GM19239 (cell line): ENCODE measurements around the gene NDUFA12.

Source experiments
- DNase-seq: peaks from one replicate; pipeline ENCODE4 v3.0.0; 2011; ENCODE audit warnings: low spot score; ENCODE audit not compliant: insufficient read length
- FAIRE-seq: peaks from 2 replicates; lab custom pipeline; 2011; peaks lifted over from hg19 to GRCh38; lab: Jason Lieb, UNC

The NDUFA12 gene

DNA sequence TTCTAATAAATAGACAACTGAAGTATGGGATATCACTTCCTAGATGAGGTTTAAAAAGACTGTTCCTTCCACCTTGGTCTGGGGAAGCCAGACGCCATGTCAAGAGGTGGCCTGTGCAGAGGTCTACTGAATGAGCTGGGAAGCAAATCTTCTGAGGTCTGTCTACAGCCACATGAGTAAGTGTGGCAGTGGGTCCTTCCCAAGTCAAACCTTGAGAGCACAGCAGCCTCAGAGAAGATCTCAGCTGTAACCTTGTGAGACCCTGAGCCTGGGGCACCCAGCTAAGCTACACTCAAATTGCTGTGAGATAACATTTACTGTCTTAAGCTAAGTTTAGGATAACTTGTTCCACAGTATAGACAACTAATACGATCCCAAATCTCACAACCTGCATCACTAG, 20.2 kb downstream of the NDUFA12 start:
- no peak for DNase-seq
- no peak for FAIRE-seq

DNA sequence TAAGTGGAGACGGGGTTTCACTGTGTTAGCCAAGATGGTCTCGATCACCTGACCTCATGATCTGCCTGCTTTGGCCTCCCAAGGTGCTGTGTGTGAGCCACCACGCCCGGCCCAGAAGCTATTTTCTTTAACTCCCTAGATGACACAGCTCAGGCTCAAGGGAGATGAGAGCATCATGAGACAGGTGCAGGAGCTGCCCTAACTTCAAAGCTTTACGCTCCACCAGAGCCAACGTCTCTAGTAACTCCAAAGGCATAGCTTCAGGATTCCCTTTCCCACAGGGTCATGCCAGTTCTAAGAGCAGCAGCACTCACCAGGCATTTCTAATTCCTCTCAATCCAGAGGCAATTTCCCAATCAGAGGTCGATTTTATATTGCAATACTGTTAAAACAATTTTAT, 21.0 kb downstream of the NDUFA12 start:
- no peak for DNase-seq
- no peak for FAIRE-seq

DNA sequence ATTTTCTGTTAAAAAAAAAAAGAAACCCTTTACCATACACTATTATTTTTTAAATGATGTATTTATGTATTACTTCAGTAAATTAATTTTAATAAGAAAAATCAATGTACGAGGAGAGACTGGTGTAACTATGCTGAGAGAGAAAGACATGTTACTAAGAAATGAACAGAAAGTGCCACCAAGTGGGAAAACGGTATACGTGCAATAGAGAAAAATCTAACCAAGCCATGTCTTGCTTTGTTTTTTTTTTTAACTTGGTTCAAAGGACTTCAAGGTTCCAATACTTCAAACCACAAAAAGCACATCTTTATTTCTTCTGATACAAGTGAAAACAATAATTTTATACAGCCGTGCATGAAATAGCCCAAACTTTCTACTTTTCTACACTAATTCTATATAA, 22.9 kb downstream of the NDUFA12 start:
- no peak for DNase-seq
- FAIRE-seq, result no peak

DNA sequence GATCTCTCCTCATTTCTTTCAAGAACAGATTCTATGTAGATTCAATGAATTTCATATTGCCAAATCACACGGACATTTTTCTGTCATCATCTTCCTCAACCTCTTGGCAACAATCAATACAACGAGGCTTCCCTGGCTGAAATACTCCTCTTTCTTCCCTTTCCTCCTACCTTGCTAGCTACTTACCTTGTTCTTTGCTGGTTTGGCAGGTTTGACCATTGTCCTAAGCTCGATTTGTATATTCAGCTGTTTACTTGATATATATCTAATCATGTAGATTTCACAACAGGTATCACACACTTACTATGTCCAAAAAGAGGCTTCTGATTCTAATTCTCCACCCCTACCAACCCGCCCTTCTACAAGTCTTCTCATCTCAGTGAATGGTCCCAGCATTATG, 23.6 kb downstream of the NDUFA12 start:
- FAIRE-seq, result no peak

DNA sequence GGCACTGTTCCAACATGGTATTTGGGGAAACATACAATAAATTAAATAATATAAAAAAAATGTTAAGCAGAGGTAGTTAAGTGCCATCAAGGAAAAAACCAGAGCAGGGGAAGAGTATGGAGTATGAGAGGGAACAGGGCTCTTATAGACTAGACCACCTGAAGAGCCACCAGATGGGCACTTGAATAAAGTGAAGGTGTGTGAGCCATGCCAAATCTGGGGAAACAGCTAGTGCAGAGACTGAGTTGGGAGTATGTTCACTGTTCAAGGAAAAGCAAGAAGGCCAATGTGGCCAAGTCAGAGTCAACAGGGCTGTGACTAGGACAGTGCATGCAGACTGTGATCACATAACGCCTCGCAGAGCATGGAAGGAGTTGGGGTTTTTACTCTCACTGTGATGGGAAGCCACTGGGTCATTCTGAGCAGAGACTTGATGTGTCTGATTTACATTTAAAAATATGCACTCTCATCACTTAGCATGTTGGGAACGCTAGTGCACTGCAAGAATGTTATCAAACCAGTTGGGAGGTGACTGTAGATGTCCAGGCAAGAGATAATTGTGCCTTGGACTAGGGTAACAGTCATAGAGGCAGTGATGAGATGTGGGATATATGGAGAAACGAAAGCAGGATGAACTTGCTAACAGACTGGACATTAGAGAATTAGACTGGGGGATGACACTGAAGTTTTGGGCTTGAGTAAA, 25.6 kb downstream of the NDUFA12 start:
- DNase-seq (no peak), FAIRE-seq (no peak)

More for the DNA sequence above, 23.6 kb downstream of the NDUFA12 start:
- no peak for DNase-seq

DNA sequence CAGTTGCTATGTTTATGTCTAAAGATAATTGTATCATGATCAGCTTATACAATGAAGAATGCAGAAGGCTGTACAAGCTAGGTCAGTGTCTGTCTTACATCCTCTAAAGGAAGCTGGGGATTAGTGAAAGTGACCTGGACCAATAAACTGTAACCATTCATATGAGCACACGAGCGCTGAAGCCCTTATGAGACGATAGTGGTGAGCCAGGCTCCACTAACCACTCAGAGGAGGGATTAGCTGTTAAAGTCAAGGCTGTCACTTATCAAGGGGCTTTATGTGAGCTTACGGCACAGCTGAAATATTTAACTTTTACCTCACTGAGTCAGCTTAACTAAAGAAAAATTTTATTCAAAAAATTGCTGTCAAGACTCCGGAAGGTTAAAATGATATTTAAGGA, 30.3 kb downstream of the NDUFA12 start:
- FAIRE-seq, result peak; percentile 54
- no peak for DNase-seq

DNA sequence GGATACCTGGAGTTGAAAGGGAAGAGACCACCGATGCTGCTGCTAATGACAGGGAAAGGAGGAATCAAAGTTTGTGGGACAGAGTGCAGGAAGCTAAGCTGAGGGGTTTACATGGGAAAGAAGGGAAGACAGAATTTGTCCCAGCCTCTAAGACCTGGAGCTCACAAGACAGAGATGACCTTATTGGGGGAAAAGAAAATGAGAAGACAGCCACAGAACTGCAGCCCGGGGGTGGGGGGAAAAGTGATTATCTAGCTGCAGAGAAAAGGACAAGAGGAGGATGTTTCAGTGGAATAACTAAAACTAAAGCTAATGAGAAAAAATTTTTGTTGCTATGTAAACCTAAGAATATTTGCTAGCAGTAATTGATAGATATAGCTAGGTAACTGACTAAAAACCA, 30.7 kb downstream of the NDUFA12 start:
- FAIRE-seq (no peak), DNase-seq (no peak)

DNA sequence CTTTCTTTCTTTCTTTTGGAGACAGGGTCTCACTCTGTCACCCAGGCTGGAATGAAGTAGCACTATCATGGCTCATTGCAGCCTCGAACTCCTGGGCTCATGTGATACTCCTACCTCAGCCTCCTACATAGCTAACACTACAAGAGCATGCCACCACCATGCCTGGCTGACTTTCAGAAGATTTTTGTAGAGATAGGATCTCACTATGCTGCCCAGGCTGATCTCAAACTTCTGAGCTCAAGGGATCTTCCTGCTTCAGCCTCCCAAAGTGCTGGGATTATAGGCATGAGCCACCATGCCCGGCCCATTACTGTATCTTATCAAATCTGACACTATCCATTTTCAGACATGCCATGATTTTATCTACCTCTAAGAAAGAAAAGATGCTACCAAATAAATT, 31.6 kb downstream of the NDUFA12 start:
- DNase-seq (no peak), FAIRE-seq (no peak)

DNA sequence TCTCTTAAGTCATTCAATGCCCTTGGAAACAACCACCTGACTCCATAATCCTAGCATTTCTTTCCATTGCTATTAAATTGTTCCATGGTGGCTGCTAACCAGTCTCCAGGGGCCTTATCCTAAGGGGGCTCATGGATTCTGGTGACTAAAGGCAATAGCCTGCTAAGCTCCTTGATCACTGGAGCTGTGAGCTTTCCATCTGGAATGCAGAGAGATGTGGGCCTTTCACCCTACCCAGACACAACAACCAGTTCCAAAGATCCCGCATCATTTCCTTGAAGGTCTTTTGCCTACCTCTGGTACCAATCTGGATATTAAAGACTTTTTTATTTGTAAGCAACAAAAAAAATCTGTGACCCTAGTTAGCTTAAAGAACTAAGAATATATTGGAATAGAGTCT, 32.9 kb downstream of the NDUFA12 start:
- DNase-seq (no peak), FAIRE-seq (no peak)

DNA sequence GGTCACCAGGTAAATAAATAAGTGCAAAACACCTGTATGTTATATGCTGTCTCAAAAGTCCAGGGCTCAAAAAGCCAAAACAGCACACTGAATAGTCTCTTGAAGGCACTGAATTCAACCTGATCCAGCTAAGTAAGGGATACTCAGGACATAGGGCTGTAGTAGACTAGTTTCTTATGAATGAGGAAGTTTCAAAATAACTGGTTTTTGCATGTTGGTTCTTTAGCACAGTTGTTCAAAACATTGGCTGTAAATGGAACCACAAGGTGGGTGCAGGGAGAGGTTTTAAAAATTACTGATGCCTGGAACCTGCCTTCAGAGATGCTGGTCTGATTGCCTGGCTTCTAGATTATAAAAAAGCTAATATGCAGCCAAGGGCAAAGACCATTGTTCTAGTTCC, 34.1 kb downstream of the NDUFA12 start:
- no peak for DNase-seq

DNA sequence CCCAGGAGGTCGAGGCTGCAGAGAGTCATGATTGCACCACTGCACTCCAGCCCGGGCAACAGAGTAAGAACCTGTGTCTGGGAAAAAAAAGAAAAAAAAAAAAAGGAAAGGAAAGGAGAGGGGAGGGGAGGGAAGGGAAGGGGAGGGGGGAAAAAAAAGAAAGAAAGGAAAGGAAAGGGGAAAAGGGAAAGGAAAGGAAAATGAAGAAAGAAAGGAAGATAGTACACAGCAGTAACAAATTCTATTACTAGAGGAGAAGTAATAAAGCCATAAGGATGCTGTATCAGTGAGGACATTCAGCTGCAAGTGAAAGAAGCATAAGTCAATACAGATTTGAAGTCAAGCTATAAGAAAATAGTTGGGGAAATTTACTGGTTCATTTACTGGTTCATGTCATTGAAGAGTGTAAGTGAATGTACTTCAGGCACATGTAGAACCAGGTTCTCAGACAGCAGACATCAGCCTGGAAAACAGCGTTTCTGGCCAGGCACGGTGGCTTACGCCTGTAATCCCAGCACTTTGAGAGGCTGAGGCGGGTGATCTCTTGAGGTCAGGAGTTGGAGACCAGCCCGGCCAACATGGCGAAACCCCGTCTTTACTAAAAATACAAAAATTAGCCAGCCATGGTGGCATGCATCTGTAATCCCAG, 37.4 kb downstream of the NDUFA12 start:
- FAIRE-seq (no peak), DNase-seq (no peak)

More for the DNA sequence above, 34.1 kb downstream of the NDUFA12 start:
- FAIRE-seq, result no peak

DNA sequence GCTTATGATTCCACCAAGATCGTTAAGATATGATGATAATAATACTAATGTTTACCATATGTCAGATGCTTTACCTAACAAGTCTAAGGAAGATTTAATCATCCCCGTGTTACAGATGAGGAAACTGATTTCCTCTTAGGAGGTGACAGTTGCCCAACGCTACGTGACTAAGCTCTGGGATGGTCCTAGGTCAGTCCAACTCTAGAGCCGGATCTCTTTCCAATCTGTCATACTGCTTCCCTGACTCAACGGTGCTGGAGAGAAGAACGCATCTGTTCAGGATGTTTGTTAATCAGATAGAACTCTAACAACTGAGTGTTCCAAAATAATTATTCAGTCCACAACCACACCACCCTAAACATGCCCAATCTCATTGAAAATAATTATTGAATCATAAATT, 39.8 kb downstream of the NDUFA12 start:
- no peak for FAIRE-seq

DNA sequence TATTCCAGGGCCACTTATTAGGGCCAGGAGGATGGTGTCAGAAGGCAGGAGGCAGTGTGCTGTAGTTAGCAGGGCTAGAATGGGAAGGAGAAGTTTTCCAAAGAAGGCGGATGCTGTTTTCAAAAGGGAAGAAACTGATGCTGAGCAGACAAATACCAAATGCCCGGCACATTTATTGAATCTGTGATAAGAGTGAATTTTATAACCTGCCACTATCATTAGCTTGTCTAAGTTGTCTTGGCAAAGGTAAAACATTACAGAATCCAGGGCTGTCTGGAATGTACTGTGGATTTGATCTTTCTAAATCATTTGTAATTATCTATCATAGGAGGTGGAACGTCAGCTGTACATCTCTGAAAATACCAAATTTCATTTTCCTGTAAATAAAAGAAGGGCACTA, 40.8 kb downstream of the NDUFA12 start:
- DNase-seq (no peak), FAIRE-seq (no peak)

More for the DNA sequence above, 39.8 kb downstream of the NDUFA12 start:
- DNase-seq, result no peak

DNA sequence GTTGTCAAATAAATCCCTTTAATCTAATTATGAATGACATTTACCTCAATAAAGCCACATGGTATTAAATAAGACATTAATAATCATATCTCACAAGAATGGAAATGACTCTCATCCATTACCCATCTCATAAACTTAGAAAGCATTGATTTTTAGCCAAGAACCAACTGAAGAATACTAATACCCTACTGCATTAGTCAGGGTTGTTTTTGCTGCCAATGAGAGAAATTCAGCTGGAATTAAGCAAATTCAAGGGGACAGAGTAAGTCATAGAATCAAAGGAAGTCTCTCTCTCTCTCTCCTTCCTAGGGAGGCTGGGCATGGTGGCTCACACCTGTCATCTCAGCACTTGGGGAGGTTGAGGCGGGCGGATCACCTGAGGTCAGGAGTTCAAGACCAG, 41.6 kb downstream of the NDUFA12 start:
- DNase-seq (no peak), FAIRE-seq (no peak)

DNA sequence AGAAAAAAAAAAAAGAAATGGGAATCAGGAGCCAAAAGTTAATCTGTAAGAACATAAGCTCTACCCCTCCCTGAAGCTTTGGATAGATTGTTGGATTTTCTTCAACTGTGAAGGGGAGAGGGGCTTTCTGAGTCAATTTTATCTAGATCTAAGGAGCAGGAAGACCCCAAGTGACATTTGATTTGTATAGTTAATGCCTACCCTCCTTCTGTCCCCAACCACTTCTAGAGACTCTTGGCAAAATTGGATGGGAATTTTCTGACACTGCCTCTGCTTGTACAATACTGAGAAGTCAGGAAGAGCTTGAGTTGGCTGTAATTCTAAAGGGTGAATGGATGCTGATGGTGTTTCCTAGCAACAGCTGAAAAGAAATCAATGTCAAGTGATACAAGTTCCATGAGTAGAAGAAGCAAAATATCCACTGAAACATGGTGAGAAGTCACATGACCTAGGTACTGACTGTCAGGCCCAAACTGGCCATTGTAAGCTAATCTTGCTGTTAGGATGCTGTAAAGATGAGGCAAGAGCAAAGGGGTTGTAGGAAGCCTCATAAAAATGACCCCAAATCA, 42.2 kb downstream of the NDUFA12 start:
- no peak for FAIRE-seq
- no peak for DNase-seq

DNA sequence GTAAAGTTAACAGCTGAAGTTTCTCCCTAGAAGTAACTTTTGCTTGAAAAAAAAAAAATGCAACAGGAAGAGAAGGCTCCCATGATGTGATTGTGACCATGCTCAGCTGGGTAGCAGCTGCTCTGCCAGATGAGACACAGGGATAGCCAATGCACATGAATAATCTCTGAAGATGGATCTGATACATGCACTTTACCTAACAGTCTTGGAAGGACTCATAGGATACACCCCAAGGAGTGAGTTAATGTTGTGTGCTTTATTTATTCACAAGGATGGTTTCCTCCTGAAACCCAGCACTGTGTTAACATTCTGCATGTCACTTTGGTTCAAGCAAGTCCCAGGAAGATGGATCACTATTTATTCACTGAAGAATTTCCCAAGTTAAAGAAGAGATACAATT, 46.5 kb downstream of the NDUFA12 start:
- FAIRE-seq (no peak), DNase-seq (no peak)

DNA sequence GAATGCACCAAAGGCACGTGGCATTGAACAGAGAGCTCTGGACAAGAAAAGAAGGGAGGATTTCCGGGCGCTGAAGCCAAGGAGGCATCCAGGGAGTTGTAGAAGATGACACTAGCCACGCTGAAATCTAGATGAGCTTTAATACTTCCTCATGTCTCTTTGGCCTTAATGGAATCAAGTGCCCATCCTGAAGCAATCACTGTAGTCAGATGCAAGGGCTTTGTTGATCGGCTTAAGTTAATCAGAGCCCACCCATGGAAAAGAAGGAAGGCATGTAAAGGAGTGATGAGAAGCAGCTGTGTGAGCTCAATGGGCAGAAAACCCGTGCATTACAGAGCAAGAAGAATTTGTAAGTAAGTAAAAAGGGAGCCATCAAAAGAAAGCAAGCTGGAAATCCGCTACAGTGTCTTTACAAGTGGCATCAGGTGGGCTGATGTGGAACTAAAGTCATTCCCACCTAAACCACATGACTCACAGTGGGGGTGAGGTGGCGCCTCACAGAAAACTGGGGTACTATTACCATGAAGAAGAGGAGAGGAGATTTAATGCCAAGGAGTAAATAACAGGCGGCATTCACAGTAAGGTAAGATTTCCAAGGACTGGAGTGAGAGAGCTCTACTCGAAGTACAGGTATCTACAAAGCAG, 48.4 kb downstream of the NDUFA12 start:
- FAIRE-seq (no peak), DNase-seq (no peak)

DNA sequence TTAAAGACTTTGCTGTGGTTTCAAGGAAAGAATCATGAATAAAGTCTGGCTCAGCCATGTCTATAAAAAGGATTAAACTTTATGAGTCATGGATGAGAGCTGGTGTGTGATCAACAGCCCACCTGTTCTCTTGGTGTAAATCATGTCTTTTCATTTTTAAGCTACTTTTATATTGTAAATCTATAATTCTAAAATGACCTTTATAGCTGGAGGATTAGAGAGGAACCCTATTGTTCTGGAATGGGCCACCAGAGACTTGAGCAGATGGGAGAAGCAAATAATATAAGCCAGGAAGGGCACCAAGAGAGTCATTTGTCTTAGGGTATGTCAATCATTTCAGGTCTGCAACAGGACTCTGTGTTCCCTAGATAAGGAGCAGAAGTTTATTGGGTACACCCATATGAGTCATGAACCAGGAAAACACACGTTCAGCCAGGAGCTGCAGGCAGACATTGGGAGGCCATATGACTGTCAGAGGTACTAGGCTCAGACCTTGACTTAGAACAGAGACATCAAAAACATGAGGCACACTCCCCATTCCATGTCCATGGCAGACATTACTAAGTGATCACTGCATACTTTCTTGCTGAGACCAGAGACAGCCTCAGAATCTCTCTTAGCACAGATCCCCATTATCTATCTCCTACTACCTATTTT, 49.3 kb downstream of the NDUFA12 start:
- DNase-seq, result no peak
- no peak for FAIRE-seq

DNA sequence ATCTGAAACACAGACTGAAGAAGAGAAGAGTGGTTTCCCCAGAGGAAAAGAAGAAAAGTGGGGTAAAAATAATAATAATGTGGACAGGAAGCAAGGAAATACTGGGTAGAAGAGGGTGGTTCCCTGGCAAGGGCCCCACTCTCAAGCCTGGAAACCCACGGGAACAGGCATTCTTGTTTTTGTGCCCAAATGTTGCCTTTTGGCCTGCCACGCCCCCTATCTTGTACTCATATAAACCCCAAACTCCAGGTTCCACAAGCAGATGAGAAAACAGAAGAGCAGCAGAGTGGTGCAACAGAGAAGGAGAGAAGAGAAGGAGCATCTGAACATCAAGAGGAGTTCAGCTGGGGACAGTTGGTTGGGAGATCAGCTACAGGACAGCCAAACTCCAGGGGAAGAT, 51.2 kb downstream of the NDUFA12 start:
- no peak for DNase-seq
- no peak for FAIRE-seq

DNA sequence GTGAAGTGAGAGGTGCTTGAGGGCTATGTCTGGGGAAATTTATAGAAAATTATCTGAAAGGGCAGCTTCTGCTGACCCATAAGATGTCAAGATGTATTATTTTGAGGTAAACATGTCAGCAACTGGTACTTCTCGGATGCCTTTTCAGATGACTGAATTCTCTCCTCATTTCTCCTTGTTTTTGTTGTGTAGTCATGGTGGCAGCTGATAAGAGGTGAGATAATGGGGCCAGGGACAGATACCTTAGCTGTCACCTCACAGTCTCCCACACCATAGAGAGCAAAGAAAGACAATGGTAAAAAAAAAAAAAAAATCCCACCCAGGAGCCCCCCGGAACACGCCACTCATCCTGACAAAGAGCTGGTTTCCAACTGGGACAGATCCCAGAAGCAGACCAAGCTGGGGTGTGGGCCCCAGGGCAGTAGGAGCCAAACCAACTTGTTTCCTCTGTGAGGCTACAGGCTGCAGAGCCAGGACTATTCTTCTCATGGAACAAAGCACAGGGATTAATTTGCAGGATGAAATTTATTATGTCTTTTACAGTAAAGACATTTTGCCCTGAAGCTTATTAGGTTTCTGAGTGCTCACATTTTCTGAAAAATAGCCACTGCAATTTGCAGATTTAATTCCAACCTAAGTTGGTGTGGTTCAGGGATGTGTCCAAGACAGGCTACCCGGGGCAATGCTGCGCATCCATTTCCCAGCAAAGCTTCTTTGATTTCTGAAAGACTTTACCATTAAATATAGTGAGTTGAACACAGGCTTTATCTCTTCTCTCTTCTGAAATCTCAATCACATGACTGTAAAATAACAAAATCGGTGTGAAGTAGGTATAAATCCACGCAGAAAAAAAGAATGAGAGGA, 52.2 kb downstream of the NDUFA12 start:
- FAIRE-seq (no peak), DNase-seq (no peak)
